RWPE2 (cell line): Measurements from ENCODE around the gene DIPK1C.

Experiments used
- ATAC-seq: fragments of 200-7000 bp; cut with Tn5 transposase; 3 replicates; pipeline ENCODE4 v1.9.1; 2021; ENCODE audit warnings: low read depth
- DNase-seq: peaks from one replicate; pipeline ENCODE4 v3.0.0-alpha.2; 2020; ENCODE audit warnings: low spot score
- H3K27ac ChIP-seq: fragments of 450-650 bp; 2 replicates; pipeline ENCODE4 v1.5.1; 2017; ENCODE audit warnings: mild to moderate bottlenecking; ENCODE audit not compliant: poor library complexity, severe bottlenecking
- H3K27me3 ChIP-seq: fragments of 250-450 bp; sonication (Bioruptor Pico); 2 replicates; pipeline ENCODE4 v1.5.1; 2021; ENCODE audit warnings: mild to moderate bottlenecking, moderate library complexity; ENCODE audit not compliant: insufficient read depth, poor library complexity, severe bottlenecking
- H3K36me3 ChIP-seq: fragments of 250-450 bp; sonication (Bioruptor Pico); 2 replicates; pipeline ENCODE4 v1.5.1; 2020; ENCODE audit warnings: low read depth, mild to moderate bottlenecking, moderate library complexity
- H3K4me1 ChIP-seq: fragments of 250-450 bp; sonication (Bioruptor Pico); 2 replicates; pipeline ENCODE4 v1.5.1; 2021; ENCODE audit warnings: mild to moderate bottlenecking, moderate library complexity; ENCODE audit not compliant: insufficient read depth, poor library complexity, severe bottlenecking
- H3K4me3 ChIP-seq: fragments of 250-450 bp; sonication (Bioruptor Pico); 2 replicates; pipeline ENCODE4 v1.5.1; 2021; ENCODE audit warnings: mild to moderate bottlenecking, moderate library complexity; ENCODE audit not compliant: severe bottlenecking
- H3K9me3 ChIP-seq: fragments of 250-450 bp; sonication (Bioruptor Pico); 2 replicates; pipeline ENCODE4 v1.5.1; 2021; ENCODE audit warnings: mild to moderate bottlenecking, moderate library complexity; ENCODE audit not compliant: severe bottlenecking
- CTCF ChIP-seq: fragments of 450-650 bp; IDR thresholded peaks from one replicate; pipeline ENCODE4 v1.5.1; 2017; ENCODE audit warnings: mild to moderate bottlenecking, moderate library complexity; ENCODE audit not compliant: poor library complexity, severe bottlenecking

The DIPK1C gene

DNA sequence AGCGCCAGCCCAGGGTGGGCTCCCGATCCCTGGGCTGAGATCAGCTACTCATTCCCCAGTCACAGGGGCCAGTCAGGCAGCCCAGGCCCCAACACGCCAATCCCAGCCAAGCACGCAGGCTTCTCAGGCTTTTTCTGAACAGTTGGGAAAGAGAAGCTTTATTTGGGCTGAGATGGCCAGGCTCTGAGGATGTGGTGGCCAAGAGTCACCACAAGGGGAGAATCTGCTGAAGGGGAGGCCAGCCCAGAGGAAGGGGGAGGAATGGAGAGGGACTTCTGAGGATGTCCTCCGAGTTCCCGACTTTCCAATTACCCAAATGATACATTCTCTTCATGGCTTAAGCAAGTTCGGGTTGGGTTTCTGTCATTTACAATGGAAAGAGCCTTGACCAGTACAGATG is 2.8 kb upstream of the DIPK1C start:
- ATAC-seq (no peak), DNase-seq (no peak)
- no peak overlapping the region for H3K4me3 ChIP-seq
- no peaks in the 10 kb centered on the region for H3K9me3 ChIP-seq
- no peak for TF ChIP-seq CTCF
- H3K36me3 ChIP-seq, result no peaks in the 10 kb centered on the region
- H3K27me3 ChIP-seq, result peaks cover 51% of the 10 kb centered on the region
- H3K27ac ChIP-seq, result no peak overlapping the region
- H3K4me1 ChIP-seq, result no peaks in the 10 kb centered on the region

DNA sequence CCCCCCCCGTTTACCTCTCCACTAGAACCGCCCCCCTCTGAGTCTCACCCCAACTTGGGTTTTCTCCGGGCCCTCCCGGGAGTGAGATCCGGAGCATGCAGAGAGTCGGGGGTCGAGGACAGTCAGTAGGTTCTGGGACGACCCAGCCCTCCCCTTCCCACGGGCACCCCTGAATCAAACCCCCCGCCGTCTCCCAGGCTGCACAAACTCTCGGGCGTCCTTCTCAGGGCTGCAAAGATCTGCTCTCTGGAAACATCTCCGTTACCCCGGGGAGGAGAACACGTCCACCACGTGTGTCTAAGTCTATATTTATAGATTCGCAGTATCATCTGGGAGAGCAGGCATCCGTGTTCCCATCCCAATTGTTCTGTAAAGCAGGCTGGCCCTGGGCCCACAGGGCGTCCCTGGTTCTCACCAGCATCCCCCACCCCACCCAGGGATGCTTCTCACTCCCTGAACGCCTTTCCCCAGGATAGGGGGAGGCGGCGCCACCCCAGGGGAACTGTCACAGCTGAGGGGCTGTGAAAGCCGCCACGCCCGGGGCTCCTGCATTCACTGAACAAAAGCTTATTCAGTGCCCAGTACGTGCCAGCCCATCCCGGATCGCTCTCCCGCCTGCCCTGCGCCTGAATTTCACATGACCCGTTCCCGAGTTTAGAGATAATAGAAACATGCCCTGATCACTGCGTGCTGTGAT is 765 bp upstream of the DIPK1C start:
- no peak for TF ChIP-seq CTCF
- no peaks in the 10 kb centered on the region for H3K36me3 ChIP-seq
- H3K4me1 ChIP-seq, result no peaks in the 10 kb centered on the region
- no peak overlapping the region for H3K4me3 ChIP-seq
- no peak for DNase-seq
- no peaks in the 10 kb centered on the region for H3K9me3 ChIP-seq
- ATAC-seq, result peak; percentile 9; the same call in 1 of the 3 replicates
- H3K27me3 ChIP-seq, result peaks cover 67% of the 10 kb centered on the region
- H3K27ac ChIP-seq, result no peak overlapping the region

DNA sequence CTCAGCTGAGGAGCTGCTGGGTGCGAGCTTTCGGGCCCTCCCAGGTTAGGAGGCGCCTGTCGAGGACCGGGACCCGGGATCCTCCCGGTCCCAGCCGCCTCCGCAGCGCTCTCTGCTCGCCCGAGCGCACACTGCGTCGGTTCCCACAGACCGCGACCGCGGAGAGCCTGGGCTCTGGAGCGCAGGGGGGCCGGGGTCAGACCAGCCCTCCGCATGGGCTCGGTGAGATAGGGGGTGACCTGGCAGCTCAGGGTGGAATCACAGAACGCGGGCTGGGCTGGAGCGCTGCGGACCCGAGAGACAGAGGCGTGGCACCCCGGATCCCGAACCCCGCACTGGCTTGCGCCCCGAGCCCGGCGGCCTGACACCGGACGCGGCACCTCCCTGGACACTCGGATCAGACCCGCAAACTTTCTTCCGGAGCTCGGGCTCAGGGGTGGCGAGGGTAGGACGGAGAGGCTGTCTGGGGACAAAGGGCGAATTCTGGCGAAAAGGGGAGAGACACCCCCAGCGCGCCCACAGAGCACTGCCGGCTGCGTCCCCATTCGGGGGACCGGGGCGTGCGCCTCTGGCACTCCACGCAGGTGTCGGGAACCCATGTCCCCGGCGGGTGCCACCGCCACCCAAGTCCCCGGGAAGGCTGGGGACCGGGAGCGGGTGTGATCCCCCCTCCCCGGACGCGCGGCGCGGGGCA is 612 bp downstream of the DIPK1C start:
- Histone ChIP-seq H3K36me3 (no peaks in the 10 kb centered on the region), H3K27me3 (peaks cover 72% of the 10 kb centered on the region), H3K27ac (no peak overlapping the region), H3K9me3 (no peaks in the 10 kb centered on the region), H3K4me1 (no peaks in the 10 kb centered on the region), H3K4me3 (no peak overlapping the region)
- peak; percentile 28; the same call in 2 of the 3 replicates for ATAC-seq
- no peak for DNase-seq
- TF ChIP-seq CTCF, result no peak

GRCh38 chr18:74456017-74456348 is 1.1 kb downstream of the DIPK1C start:
- H3K4me1 ChIP-seq, result no peaks in the 10 kb centered on the region
- H3K4me3 ChIP-seq, result no peak overlapping the region
- no peak overlapping the region for H3K27ac ChIP-seq
- H3K27me3 ChIP-seq, result peaks cover 74% of the 10 kb centered on the region
- H3K9me3 ChIP-seq, result no peaks in the 10 kb centered on the region
- no peak for TF ChIP-seq CTCF
- no peaks in the 10 kb centered on the region for H3K36me3 ChIP-seq
- ATAC-seq (no peak), DNase-seq (no peak)

GRCh38 chr18:74455386-74455785 is 1.7 kb downstream of the DIPK1C start:
- Histone ChIP-seq H3K27ac (no peak overlapping the region), H3K36me3 (no peaks in the 10 kb centered on the region), H3K9me3 (no peaks in the 10 kb centered on the region), H3K27me3 (peaks cover 73% of the 10 kb centered on the region), H3K4me1 (no peaks in the 10 kb centered on the region), H3K4me3 (no peak overlapping the region)
- ATAC-seq (no peak), DNase-seq (no peak)
- no peak for TF ChIP-seq CTCF
